ENCODE measurements around the gene CRIM1. TPM values are rescaled to one million over a fixed set of nuclear protein-coding genes. Genes with fewer than 3 reads are reported as not detected.

The CRIM1 gene
- total RNA-seq, 4 donors from 2014 or later: 93.2 to 194 (median 119) TPM

GRCh38 chr2:36462311-36462935 lies 106.8 kb downstream of the CRIM1 start:
- DNase-seq: no peak
- Histone ChIP-seq H3K27ac (peak overlapping the region in 3 of 4 donors; percentile 1 to 57 (median 47)), H3K4me1 (peaks cover 32 to 33% of the 10 kb centered on the region in 2 donors), H3K36me3 (peaks cover 0 to 26% of the 10 kb centered on the region in 2 donors), H3K4me3 (no peak overlapping the region), H3K27me3 (no peaks in the 10 kb centered on the region), H3K9me3 (no peaks in the 10 kb centered on the region)
- TF ChIP-seq POLR2A (IDR thresholded peaks at IDR 0.05): no peak
- TF ChIP-seq CTCF (IDR thresholded peaks at IDR 0.05 in 4 of 5, conservative IDR thresholded peaks at IDR 0.05 in 1 of 5): no peak
- intact Hi-C loops (cut with DNase I; ENCODE audit: low total_unique reads) (no loop called here), in situ Hi-C loops (cut with MboI; ENCODE audit: low sequenced_read_pairs in 4 of 4) (no loop called here)
- ATAC-seq: no peak

GRCh38 chr2:36463365-36463764 lies 107.8 kb downstream of the CRIM1 start:
- ATAC-seq: no peak
- Histone ChIP-seq H3K4me1 (peaks cover 38 to 42% of the 10 kb centered on the region in 2 donors), H3K9me3 (no peaks in the 10 kb centered on the region), H3K4me3 (no peak overlapping the region), H3K27ac (peak overlapping the region in 3 of 4 donors; percentile 22 to 57 (median 34)), H3K36me3 (peaks cover 0 to 26% of the 10 kb centered on the region in 2 donors), H3K27me3 (no peaks in the 10 kb centered on the region)
- in situ Hi-C loops (cut with MboI; ENCODE audit: low sequenced_read_pairs in 4 of 4) (no loop called here), intact Hi-C loops (cut with DNase I; ENCODE audit: low total_unique reads) (no loop called here)
- no peak for DNase-seq
- no peak for TF ChIP-seq POLR2A (IDR thresholded peaks at IDR 0.05)
- no peak for TF ChIP-seq CTCF (IDR thresholded peaks at IDR 0.05 in 4 of 5, conservative IDR thresholded peaks at IDR 0.05 in 1 of 5)

- in situ Hi-C loops (cut with MboI; ENCODE audit: low sequenced_read_pairs in 4 of 4): no loop called here
- ATAC-seq (no peak), DNase-seq (no peak)
- no peak for TF ChIP-seq POLR2A (IDR thresholded peaks at IDR 0.05)
- Histone ChIP-seq H3K27ac (peak overlapping the region; percentile 2 to 46 (median 28)), H3K36me3 (peaks cover 0 to 26% of the 10 kb centered on the region in 2 donors), H3K4me1 (peaks cover 46 to 50% of the 10 kb centered on the region in 2 donors), H3K27me3 (no peaks in the 10 kb centered on the region), H3K9me3 (no peaks in the 10 kb centered on the region), H3K4me3 (no peak overlapping the region)
- intact Hi-C loops (cut with DNase I; ENCODE audit: low total_unique reads): no loop called here
These were observed 108.6 kb downstream of the CRIM1 start for GRCh38 chr2:36464006-36464721.

- TF ChIP-seq POLR2A (IDR thresholded peaks at IDR 0.05) (no peak), CTCF (IDR thresholded peaks at IDR 0.05 in 4 of 5, conservative IDR thresholded peaks at IDR 0.05 in 1 of 5) (no peak)
- in situ Hi-C loops (cut with MboI; ENCODE audit: low sequenced_read_pairs in 4 of 4) (no loop called here), intact Hi-C loops (cut with DNase I; ENCODE audit: low total_unique reads) (no loop called here)
- no peak overlapping the region for H3K4me3 ChIP-seq
- H3K9me3 ChIP-seq: no peaks in the 10 kb centered on the region
- H3K4me1 ChIP-seq: peaks cover 41 to 46% of the 10 kb centered on the region in 2 donors
- ATAC-seq: no peak
- H3K27ac ChIP-seq: peak overlapping the region in 3 of 4 donors; percentile 39 to 74 (median 57)
- DNase-seq: no peak
- H3K27me3 ChIP-seq: no peaks in the 10 kb centered on the region
- peaks cover 0 to 26% of the 10 kb centered on the region in 2 donors for H3K36me3 ChIP-seq
These were observed 110.6 kb downstream of the CRIM1 start for GRCh38 chr2:36466135-36466534.

GRCh38 chr2:36468463-36469105 lies 113.0 kb downstream of the CRIM1 start:
- Histone ChIP-seq H3K9me3 (no peaks in the 10 kb centered on the region), H3K36me3 (peaks cover 0 to 31% of the 10 kb centered on the region in 2 donors), H3K4me3 (no peak overlapping the region), H3K27me3 (no peaks in the 10 kb centered on the region), H3K27ac (peak overlapping the region; percentile 57 to 74 (median 66)), H3K4me1 (peaks cover 33 to 52% of the 10 kb centered on the region in 2 donors)
- in situ Hi-C loops (cut with MboI; ENCODE audit: low sequenced_read_pairs in 4 of 4): no loop called here
- ATAC-seq (peak; percentile 77 to 91), DNase-seq (peak; percentile 23 to 51)
- intact Hi-C loops (cut with DNase I; ENCODE audit: low total_unique reads): loop anchor here (2.0 kb wide), 1 partner anchor 16 kb away; no protein-coding TSS in a partner anchor
- no peak for TF ChIP-seq POLR2A (IDR thresholded peaks at IDR 0.05)
- TF ChIP-seq CTCF (IDR thresholded peaks at IDR 0.05 in 4 of 5, conservative IDR thresholded peaks at IDR 0.05 in 1 of 5): no peak
